NOMO-1 treated with dmso at 0.1 percent for 144 hours (cell line): ENCODE data around the gene P2RX6.
"Not testable (repeated sequence)": the region's sequence is repeated elsewhere in the genome, so short reads cannot be mapped to it uniquely, and the experiment has no call there.

ENCODE experiments used
- DNase-seq: peaks from one replicate; lab custom pipeline; 2025; ENCODE audit not compliant: unreplicated experiment; lab: John Stamatoyannopoulos, UW

The P2RX6 gene

GRCh38 chr22:21030621-21031544 lies 15.9 kb downstream of the P2RX6 start:
- DNase-seq, result no peak

- DNase-seq, result no peak
These were observed 16.6 kb downstream of the P2RX6 start for GRCh38 chr22:21031545-21032036.

- DNase-seq, result no peak
These were observed 17.3 kb downstream of the P2RX6 start, which contains the start of gene SLC7A4 for GRCh38 chr22:21032037-21032867. TSS of gene SLC7A4 (minus strand) at chr22:21032561. CDS start at chr22:21031812, 749 bp downstream.

- DNase-seq, result no peak
These were observed 18.1 kb downstream of the P2RX6 start for GRCh38 chr22:21032868-21033688.

GRCh38 chr22:21033895-21034294 lies 18.9 kb downstream of the P2RX6 start:
- DNase-seq, result no peak

GRCh38 chr22:21034989-21035388 lies 20.0 kb downstream of the P2RX6 start:
- no peak for DNase-seq

DNA sequence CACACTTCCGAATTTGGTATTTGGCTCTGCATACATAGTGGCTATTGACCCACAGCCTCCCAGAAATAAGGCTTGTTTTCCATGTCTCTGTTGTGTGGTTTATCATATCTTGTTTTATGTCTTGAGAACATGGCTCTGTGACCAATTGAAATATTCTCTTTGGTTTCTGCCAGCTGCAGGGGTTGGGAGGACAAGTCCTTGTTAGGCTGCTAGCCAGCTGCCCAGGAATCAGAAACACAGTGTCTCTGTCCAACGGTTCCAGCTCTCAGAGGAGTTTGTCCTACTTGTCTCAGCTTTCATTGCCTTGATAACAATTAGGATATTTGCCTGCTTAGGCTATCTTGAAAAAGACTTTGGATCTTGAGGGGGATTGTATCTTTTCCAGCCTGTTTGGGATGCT lies 23.4 kb downstream of the P2RX6 start:
- no peak for DNase-seq

GRCh38 chr22:21039158-21039557 lies 24.2 kb downstream of the P2RX6 start:
- DNase-seq, result not testable (repeated sequence)

- DNase-seq, result no peak
These were observed 27.0 kb downstream of the P2RX6 start for GRCh38 chr22:21041937-21042336.

DNA sequence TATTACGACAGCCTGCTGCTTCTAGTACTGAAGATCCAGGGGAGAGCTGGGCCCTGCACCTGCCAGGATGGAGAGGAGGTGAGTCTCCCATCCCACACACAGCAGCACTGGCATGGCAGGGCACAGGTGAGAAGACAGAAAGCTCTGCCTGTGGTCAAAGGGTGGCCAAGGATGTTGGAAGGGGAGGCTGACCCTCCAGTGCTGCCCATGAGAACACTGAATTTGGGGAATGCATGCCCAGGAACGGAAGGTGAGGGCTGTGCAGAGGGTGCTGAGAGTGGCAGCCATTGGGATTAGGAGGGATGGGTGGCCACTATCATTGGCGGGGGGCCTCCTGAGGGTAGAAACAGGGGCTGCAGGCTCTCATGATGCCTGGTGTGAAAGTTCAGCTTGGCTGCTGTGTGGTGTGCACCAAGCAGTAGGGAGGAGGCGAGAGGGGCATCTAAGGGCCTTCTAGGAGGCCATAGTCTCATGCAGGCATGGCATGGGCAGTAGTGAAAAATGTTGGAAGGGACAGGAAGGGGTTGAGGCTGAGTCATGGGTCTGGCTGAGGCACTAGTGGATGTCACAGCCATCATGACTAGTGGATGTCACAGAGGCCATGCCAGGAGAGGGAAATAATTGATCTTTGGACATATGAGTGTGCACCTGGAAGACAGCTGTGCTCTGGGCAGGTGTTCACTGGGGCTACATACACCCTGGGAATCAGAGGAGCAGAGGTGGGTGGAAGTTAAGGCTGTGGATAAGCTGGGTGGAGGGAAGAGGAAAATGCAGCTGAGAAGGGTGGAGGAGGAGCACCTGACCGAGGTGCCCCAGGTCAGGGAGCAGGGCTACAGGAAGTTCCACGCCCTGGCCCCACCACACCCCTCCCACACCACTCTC lies 28.3 kb downstream of the P2RX6 start:
- DNase-seq, result no peak

DNA sequence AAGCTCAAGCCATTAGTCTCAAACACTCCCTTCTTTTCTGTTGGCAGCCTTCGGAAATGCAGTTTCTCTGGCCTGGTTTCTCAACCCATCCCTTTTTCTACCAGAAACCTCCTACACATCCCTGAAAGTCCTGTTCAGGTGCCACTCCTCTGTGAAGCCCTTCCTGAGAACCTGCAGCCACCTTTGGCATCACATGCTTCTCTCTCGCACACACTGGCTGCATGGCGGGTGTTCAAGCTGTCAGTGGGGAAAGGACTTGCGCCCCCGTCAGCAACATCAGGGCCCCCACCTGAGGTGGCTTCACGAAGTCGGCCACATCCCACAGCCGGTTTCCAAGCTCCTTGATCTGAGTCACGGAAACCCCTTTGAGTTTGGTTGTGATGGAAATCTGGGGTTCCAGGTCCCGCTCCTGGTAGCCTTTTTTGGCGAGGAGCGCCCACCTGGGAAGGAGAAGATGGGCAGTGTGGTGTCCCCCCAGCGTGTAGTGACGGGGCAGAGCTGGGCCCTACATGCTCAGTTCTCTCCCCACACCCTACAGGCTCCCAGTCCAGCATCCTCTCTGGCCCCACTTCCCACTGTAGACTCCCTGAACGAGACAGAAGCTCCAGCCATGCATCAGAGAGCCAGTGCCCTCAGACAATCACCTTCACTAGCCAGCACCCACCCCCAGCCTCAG lies 29.0 kb downstream of the P2RX6 start:
- DNase-seq, result no peak

GRCh38 chr22:21044931-21045584 lies 30.1 kb downstream of the P2RX6 start:
- no peak for DNase-seq

- peak; percentile 45 for DNase-seq
These were observed 30.8 kb downstream of the P2RX6 start, which contains the start of gene LRRC74B for GRCh38 chr22:21045585-21046294. TSS of gene LRRC74B (plus strand) at chr22:21045946. CDS start at chr22:21045987, 41 bp downstream.

GRCh38 chr22:21047035-21047661 lies 32.2 kb downstream of the P2RX6 start:
- DNase-seq, result no peak

DNA sequence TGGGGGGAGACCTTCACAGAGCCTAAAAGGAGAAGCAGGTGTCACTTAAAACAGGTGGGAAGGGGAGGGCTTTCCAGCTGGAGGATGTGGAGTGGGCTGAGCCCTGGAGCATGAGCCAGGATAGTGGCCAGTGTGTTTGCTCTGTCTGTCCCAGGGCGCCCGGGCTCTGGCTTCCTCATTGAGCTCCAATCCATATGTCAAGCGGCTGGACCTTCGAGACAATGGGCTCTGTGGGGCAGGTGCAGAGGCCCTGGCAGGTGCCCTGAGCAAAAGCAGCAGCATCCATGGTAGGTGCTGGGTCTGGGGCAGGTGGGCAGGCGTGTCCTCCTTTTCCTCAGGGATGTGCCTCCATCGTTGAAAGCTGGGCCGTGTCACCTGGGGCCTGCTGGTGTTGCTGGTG lies 32.8 kb downstream of the P2RX6 start:
- DNase-seq, result no peak

DNA sequence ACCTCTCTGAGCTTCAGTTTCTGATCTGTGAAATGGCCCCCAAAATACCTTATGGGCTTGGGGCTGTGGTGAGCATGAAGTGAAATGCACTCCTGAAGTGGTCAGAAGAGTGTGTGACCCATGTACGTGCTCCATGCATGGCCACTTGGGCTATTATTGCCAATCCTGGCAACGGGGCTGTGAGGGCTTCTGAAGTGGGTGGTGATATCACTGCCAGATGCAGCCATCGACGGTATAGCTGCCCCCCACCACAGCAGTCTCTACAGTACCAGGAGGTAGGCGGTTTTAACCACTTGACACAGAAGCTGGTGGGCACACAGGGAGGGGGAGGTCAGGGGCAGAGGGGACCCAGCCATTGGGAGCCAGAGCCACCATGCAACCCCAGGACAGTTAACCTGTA lies 33.5 kb downstream of the P2RX6 start:
- not testable (repeated sequence) for DNase-seq

- DNase-seq, result not testable (repeated sequence)
These were observed 34.0 kb downstream of the P2RX6 start for GRCh38 chr22:21048965-21049364.
